H1 (cell line): ENCODE measurements around the gene CAT.

Source experiments
- ASH2L ChIP-seq: fragments of 200-600, 300-600 bp; sonication (generic); IDR thresholded peaks from one replicate; pipeline ENCODE4 v1.7.1; 2017; ENCODE audit warnings: low read length
- BACH1 ChIP-seq: IDR thresholded peaks from 2 replicates; pipeline ENCODE4 v1.6.1; 2012; ENCODE audit warnings: low read length, improper control_type of control experiment
- CHD1 ChIP-seq: IDR thresholded peaks from 2 replicates; pipeline ENCODE4 v1.6.1; 2012; ENCODE audit warnings: low read depth, low read length, improper control_type of control experiment
- CTCF ChIP-seq, 3 experiments: IDR thresholded peaks; 1 replicate in 2 of 3; 2 replicates in 1 of 3; pipeline versions ENCODE4 v1.5.1 to v1.6.1; 2011; ENCODE audit warnings: low read length in 3 of 3, mild to moderate bottlenecking in 3 of 3, inconsistent platforms in 2 of 3, low read depth in 1 of 3, moderate library complexity in 1 of 3; ENCODE audit not compliant: insufficient read depth in 1 of 3; ENCODE audit errors: control extremely low read depth in 1 of 3
- EZH2 ChIP-seq: fragments of 200-600 bp; sonication (generic); IDR thresholded peaks from 2 replicates; pipeline ENCODE4 v1.7.1; 2012; ENCODE audit warnings: low read depth, mild to moderate bottlenecking, moderate library complexity, low read length, inconsistent platforms; ENCODE audit not compliant: severe bottlenecking
- HDAC2 ChIP-seq, 2 experiments: fragments of 300-600 bp in 1 of 2; sonication (generic) in 1 of 2; IDR thresholded peaks; 2 replicates each; pipeline ENCODE4 v1.6.1; 2011 to 2012; ENCODE audit warnings: low read depth in 2 of 2, low read length in 2 of 2, mild to moderate bottlenecking in 2 of 2, moderate library complexity in 2 of 2, borderline replicate concordance in 1 of 2, inconsistent platforms in 1 of 2
- JUN ChIP-seq: IDR thresholded peaks from 2 replicates; pipeline ENCODE4 v1.6.1; 2011; ENCODE audit warnings: low read depth, mild to moderate bottlenecking, improper control_type of control experiment, low read length
- RFX5 ChIP-seq: IDR thresholded peaks from 2 replicates; pipeline ENCODE4 v1.6.1; 2011; ENCODE audit warnings: low read depth, low read length, improper control_type of control experiment, borderline replicate concordance
- RXRA ChIP-seq: IDR thresholded peaks from 2 replicates; pipeline ENCODE4 v1.6.1; 2011; ENCODE audit warnings: low read depth, mild to moderate bottlenecking, low read length, moderate library complexity; ENCODE audit not compliant: insufficient read depth
- TCF12 ChIP-seq: IDR thresholded peaks from 2 replicates; pipeline ENCODE4 v1.6.1; 2011; ENCODE audit warnings: low read depth, mild to moderate bottlenecking, low read length
- TEAD4 ChIP-seq: IDR thresholded peaks from 2 replicates; pipeline ENCODE4 v1.6.1; 2012; ENCODE audit warnings: low read depth, low read length, inconsistent platforms, mixed read lengths
- USF2 ChIP-seq: IDR thresholded peaks from 2 replicates; pipeline ENCODE4 v1.6.1; 2011; ENCODE audit warnings: low read length, improper control_type of control experiment
- ZNF274 ChIP-seq: IDR thresholded peaks from 2 replicates; pipeline ENCODE4 v1.7.0; 2012; ENCODE audit warnings: low read length, borderline replicate concordance; ENCODE audit errors: extremely low read depth

GRCh38 chr11:34426766-34427185 lies 12.0 kb upstream of the CAT start:
- no peak for TF ChIP-seq CTCF (IDR thresholded peaks at IDR 0.05; ENCODE audit: control extremely low read depth in 1 of 3, insufficient read depth in 1 of 3, low read depth in 1 of 3, low read length in 3 of 3)
- TF ChIP-seq RXRA, result no peak
- TF ChIP-seq BACH1, result no peak
- TF ChIP-seq RFX5, result no peak
- no peak for TF ChIP-seq CHD1
- no peak for TF ChIP-seq TEAD4
- TF ChIP-seq ASH2L, result no peak
- no peak for TF ChIP-seq TCF12
- no peak for TF ChIP-seq ZNF274
- no peak for TF ChIP-seq HDAC2 (IDR thresholded peaks at IDR 0.05; ENCODE audit: borderline replicate concordance in 1 of 2, low read depth in 2 of 2, low read length in 2 of 2)
- no peak for TF ChIP-seq JUN
- TF ChIP-seq USF2, result no peak
- TF ChIP-seq EZH2, result no peak
